GM12872 (cell line): ENCODE measurements around the gene CPTP.

Source experiments
- TF ChIP-seq, protein P1 (sequence below): IDR thresholded peaks from 3 replicates; pipeline ENCODE4 v1.5.1; 2011; ENCODE audit warnings: low read depth, mild to moderate bottlenecking, low read length, moderate library complexity; ENCODE audit not compliant: insufficient read depth

The CPTP gene

GRCh38 chr1:1337793-1338147 is 13.2 kb downstream of the CPTP start:
- TF ChIP-seq, protein P1, sequence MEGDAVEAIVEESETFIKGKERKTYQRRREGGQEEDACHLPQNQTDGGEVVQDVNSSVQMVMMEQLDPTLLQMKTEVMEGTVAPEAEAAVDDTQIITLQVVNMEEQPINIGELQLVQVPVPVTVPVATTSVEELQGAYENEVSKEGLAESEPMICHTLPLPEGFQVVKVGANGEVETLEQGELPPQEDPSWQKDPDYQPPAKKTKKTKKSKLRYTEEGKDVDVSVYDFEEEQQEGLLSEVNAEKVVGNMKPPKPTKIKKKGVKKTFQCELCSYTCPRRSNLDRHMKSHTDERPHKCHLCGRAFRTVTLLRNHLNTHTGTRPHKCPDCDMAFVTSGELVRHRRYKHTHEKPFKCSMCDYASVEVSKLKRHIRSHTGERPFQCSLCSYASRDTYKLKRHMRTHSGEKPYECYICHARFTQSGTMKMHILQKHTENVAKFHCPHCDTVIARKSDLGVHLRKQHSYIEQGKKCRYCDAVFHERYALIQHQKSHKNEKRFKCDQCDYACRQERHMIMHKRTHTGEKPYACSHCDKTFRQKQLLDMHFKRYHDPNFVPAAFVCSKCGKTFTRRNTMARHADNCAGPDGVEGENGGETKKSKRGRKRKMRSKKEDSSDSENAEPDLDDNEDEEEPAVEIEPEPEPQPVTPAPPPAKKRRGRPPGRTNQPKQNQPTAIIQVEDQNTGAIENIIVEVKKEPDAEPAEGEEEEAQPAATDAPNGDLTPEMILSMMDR = no peak

DNA sequence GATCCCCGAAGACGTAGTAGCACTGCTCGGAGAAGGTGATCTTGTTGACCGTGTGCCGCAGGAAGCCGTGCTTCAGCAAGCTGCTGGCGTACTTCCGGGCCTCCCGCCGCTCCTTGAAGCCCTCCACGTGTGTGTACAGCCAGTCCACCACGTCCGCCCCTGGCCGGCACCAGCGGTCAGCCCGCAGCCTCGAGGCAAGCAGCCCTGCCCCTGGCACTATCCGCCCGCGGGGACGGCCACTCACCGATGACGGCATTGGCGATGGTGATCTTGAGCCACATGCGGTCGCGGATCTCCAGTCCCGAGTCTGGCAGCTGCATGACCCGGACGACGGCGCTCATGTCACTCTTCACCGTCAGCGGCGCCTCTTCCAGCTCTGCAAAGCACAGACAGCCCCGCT is 13.7 kb downstream of the CPTP start:
- TF ChIP-seq, protein P1 = no peak

- TF ChIP-seq, protein P1 = no peak
Observed at GRCh38 chr1:1340185-1340584, 15.6 kb downstream of the CPTP start.

- TF ChIP-seq, protein P1 = no peak
Observed at GRCh38 chr1:1340791-1341548, 16.4 kb downstream of the CPTP start.

GRCh38 chr1:1341549-1342021 is 17.0 kb downstream of the CPTP start:
- TF ChIP-seq, protein P1 = no peak

GRCh38 chr1:1342061-1342562 is 17.5 kb downstream of the CPTP start:
- TF ChIP-seq, protein P1 = no peak

DNA sequence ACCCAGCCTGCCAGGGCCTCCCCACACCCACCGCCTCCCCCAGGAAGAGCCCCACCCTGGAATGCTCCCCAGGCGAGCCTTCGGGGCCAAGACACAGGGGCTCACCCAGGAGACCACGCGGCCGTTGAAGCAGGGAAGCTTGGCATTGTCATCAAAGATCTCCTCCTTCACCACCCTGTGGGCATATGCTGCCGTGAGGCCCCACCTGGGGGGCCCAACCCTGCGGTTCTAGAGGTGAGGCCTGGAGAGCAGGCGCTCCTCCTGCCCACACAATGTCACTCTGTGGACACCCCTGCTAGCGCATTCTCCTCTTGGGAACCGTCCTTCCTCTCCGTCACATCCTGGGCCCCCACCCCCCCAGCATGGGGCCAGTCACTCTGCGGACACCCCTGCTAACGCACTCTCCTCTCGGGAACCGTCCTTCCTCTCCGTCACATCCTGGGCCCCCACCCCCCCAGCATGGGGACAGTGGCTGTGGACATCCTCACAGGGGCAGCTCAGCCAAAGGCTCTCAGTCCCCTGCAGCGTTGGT is 18.0 kb downstream of the CPTP start:
- TF ChIP-seq, protein P1 = no peak
